ENCODE results near the gene PSMA1.

PSMA1 gene

DNA sequence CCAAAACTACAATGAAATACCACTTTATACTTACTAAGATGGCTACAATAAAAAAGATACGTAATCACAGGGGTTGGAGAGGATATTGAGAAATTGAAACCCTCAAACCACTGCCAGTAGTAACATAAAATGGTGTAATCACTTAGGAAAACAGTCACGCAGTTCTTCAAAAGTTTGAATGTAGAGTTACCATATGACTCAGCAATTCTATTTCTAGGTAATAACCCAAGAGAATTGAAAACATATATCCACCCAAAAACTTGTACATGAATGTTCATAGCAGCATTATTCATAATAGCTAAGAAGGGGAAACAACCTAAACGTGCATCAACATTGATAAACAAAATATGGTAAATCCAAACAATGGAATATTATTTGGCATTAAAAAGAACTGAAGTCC lies 24.4 kb upstream of the PSMA1 start:
- no peaks in the 10 kb centered on the region for H3K9me3 ChIP-seq (ENCODE audit: control insufficient read depth, insufficient read depth, low read depth, low read length)
- no peaks in the 10 kb centered on the region for H3K36me3 ChIP-seq (ENCODE audit: control insufficient read depth in 2 of 2, insufficient read depth in 1 of 2, low read length in 2 of 2)
- no peak overlapping the region for H3K27ac ChIP-seq (ENCODE audit: extremely low read depth, low read depth, low read length)
- TF ChIP-seq ZNF530 (tag by site-specific recombination; IDR thresholded peaks at IDR 0.05; ENCODE audit: low read depth) (no peak), ZNF596 (tag by site-specific recombination; IDR thresholded peaks at IDR 0.05) (no peak), ZNF133 (tag by site-specific recombination; IDR thresholded peaks at IDR 0.05) (no peak), MYNN (tag by site-specific recombination; IDR thresholded peaks at IDR 0.05; ENCODE audit: borderline replicate concordance) (no peak), SALL2 (tag by site-specific recombination; IDR thresholded peaks at IDR 0.05; ENCODE audit: borderline replicate concordance) (no peak), ZEB2 (tag by site-specific recombination; IDR thresholded peaks at IDR 0.05) (no peak), ZNF792 (tag by site-specific recombination; IDR thresholded peaks at IDR 0.05) (no peak), ZNF302 (tag by site-specific recombination; IDR thresholded peaks at IDR 0.05; ENCODE audit: low read depth) (no peak), TCF7L2 (IDR thresholded peaks at IDR 0.05; ENCODE audit: borderline replicate concordance, low read depth, low read length) (no peak), ZBTB1 (tag by site-specific recombination; IDR thresholded peaks at IDR 0.05) (no peak), GLI2 (tag by site-specific recombination; IDR thresholded peaks at IDR 0.05; ENCODE audit: borderline replicate concordance, low read depth) (no peak), ZFP3 (tag by site-specific recombination; IDR thresholded peaks at IDR 0.05; ENCODE audit: low read depth) (no peak), ZNF768 (tag by site-specific recombination; IDR thresholded peaks at IDR 0.05) (no peak)
- TF ChIP-seq, protein P1, sequence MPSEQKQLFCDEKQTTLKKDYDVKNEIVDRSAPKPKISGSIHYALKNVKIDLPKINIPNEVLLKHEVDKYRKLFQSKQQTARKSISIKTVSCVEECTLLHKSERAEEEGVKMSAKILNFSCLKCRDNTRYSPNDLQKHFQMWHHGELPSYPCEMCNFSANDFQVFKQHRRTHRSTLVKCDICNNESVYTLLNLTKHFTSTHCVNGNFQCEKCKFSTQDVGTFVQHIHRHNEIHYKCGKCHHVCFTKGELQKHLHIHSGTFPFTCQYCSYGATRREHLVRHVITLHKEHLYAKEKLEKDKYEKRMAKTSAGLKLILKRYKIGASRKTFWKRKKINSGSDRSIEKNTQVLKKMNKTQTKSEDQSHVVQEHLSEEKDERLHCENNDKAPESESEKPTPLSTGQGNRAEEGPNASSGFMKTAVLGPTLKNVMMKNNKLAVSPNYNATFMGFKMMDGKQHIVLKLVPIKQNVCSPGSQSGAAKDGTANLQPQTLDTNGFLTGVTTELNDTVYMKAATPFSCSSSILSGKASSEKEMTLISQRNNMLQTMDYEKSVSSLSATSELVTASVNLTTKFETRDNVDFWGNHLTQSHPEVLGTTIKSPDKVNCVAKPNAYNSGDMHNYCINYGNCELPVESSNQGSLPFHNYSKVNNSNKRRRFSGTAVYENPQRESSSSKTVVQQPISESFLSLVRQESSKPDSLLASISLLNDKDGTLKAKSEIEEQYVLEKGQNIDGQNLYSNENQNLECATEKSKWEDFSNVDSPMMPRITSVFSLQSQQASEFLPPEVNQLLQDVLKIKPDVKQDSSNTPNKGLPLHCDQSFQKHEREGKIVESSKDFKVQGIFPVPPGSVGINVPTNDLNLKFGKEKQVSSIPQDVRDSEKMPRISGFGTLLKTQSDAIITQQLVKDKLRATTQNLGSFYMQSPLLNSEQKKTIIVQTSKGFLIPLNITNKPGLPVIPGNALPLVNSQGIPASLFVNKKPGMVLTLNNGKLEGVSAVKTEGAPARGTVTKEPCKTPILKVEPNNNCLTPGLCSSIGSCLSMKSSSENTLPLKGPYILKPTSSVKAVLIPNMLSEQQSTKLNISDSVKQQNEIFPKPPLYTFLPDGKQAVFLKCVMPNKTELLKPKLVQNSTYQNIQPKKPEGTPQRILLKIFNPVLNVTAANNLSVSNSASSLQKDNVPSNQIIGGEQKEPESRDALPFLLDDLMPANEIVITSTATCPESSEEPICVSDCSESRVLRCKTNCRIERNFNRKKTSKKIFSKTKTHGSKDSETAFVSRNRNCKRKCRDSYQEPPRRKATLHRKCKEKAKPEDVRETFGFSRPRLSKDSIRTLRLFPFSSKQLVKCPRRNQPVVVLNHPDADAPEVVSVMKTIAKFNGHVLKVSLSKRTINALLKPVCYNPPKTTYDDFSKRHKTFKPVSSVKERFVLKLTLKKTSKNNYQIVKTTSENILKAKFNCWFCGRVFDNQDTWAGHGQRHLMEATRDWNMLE (tag by site-specific recombination; conservative IDR thresholded peaks at IDR 0.05; ENCODE audit: low read depth), result no peak
- TF ChIP-seq, protein P2, sequence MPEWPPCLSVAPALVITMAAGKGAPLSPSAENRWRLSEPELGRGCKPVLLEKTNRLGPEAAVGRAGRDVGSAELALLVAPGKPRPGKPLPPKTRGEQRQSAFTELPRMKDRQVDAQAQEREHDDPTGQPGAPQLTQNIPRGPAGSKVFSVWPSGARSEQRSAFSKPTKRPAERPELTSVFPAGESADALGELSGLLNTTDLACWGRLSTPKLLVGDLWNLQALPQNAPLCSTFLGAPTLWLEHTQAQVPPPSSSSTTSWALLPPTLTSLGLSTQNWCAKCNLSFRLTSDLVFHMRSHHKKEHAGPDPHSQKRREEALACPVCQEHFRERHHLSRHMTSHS (tag by site-specific recombination; IDR thresholded peaks at IDR 0.05), result no peak
- TF ChIP-seq, protein P3, sequence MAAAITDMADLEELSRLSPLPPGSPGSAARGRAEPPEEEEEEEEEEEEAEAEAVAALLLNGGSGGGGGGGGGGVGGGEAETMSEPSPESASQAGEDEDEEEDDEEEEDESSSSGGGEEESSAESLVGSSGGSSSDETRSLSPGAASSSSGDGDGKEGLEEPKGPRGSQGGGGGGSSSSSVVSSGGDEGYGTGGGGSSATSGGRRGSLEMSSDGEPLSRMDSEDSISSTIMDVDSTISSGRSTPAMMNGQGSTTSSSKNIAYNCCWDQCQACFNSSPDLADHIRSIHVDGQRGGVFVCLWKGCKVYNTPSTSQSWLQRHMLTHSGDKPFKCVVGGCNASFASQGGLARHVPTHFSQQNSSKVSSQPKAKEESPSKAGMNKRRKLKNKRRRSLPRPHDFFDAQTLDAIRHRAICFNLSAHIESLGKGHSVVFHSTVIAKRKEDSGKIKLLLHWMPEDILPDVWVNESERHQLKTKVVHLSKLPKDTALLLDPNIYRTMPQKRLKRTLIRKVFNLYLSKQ (tag by site-specific recombination; IDR thresholded peaks at IDR 0.05; ENCODE audit: borderline replicate concordance), result no peak
- TF ChIP-seq, protein P4, sequence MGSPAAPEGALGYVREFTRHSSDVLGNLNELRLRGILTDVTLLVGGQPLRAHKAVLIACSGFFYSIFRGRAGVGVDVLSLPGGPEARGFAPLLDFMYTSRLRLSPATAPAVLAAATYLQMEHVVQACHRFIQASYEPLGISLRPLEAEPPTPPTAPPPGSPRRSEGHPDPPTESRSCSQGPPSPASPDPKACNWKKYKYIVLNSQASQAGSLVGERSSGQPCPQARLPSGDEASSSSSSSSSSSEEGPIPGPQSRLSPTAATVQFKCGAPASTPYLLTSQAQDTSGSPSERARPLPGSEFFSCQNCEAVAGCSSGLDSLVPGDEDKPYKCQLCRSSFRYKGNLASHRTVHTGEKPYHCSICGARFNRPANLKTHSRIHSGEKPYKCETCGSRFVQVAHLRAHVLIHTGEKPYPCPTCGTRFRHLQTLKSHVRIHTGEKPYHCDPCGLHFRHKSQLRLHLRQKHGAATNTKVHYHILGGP (tag by site-specific recombination; IDR thresholded peaks at IDR 0.05), result no peak
- TF ChIP-seq, protein P5, sequence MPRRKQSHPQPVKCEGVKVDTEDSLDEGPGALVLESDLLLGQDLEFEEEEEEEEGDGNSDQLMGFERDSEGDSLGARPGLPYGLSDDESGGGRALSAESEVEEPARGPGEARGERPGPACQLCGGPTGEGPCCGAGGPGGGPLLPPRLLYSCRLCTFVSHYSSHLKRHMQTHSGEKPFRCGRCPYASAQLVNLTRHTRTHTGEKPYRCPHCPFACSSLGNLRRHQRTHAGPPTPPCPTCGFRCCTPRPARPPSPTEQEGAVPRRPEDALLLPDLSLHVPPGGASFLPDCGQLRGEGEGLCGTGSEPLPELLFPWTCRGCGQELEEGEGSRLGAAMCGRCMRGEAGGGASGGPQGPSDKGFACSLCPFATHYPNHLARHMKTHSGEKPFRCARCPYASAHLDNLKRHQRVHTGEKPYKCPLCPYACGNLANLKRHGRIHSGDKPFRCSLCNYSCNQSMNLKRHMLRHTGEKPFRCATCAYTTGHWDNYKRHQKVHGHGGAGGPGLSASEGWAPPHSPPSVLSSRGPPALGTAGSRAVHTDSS (tag by site-specific recombination; IDR thresholded peaks at IDR 0.05), result no peak
- ChIA-PET CTCF (interaction anchor here (0.6 kb wide), 2 partner anchors 13 to 663 kb away, joined by 3 read pairs; no protein-coding TSS in a partner anchor), POLR2A (no interaction called here)
- no peak overlapping the region for H3K4me3 ChIP-seq (ENCODE audit: low read depth, low read length)
- H3K4me1 ChIP-seq (ENCODE audit: control insufficient read depth, insufficient read depth, low read length), result no peaks in the 10 kb centered on the region
